ENCODE results near the gene CACNA2D3. TPM values are rescaled to one million over a fixed set of nuclear protein-coding genes. Genes with fewer than 3 reads are reported as not detected.
"Not testable (repeated sequence)": the region's sequence is repeated elsewhere in the genome, so short reads cannot be mapped to it uniquely, and the experiment has no call there.

The CACNA2D3 gene
- total RNA-seq, 4 donors from 2014 or later, result 0.83 to 5.0 (median 2.5) TPM

DNA sequence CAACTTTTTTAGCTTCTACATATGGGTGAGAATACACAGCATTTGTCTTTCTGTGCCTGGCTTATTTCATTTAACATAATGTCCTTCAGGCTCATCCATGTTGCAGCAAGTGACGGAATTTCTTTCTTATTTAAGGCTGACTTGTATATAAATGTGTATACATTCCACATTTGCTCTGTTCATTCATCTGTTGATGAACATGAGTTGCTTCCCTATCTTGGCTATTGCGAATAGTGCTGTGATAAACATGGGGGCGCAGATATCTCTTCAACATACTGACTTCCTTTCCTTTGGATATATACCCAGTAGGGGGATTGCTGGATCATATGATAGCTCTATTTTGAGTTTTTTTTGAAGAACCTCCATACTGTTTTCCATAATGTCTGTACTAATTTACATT, 332.5 kb downstream of the CACNA2D3 start:
- H3K27me3 ChIP-seq, result no peaks in the 10 kb centered on the region
- no peak for DNase-seq
- intact Hi-C loops (cut with DNase I; ENCODE audit: low total_unique reads), result no loop called here
- TF ChIP-seq POLR2A (IDR thresholded peaks at IDR 0.05), result no peak
- TF ChIP-seq, protein P1, sequence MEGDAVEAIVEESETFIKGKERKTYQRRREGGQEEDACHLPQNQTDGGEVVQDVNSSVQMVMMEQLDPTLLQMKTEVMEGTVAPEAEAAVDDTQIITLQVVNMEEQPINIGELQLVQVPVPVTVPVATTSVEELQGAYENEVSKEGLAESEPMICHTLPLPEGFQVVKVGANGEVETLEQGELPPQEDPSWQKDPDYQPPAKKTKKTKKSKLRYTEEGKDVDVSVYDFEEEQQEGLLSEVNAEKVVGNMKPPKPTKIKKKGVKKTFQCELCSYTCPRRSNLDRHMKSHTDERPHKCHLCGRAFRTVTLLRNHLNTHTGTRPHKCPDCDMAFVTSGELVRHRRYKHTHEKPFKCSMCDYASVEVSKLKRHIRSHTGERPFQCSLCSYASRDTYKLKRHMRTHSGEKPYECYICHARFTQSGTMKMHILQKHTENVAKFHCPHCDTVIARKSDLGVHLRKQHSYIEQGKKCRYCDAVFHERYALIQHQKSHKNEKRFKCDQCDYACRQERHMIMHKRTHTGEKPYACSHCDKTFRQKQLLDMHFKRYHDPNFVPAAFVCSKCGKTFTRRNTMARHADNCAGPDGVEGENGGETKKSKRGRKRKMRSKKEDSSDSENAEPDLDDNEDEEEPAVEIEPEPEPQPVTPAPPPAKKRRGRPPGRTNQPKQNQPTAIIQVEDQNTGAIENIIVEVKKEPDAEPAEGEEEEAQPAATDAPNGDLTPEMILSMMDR (IDR thresholded peaks at IDR 0.05), result no peak
- no peaks in the 10 kb centered on the region for H3K36me3 ChIP-seq
- no peak overlapping the region for H3K4me3 ChIP-seq
- H3K27ac ChIP-seq, result no peak overlapping the region
- H3K9me3 ChIP-seq, result no peaks in the 10 kb centered on the region
- no peaks in the 10 kb centered on the region for H3K4me1 ChIP-seq

DNA sequence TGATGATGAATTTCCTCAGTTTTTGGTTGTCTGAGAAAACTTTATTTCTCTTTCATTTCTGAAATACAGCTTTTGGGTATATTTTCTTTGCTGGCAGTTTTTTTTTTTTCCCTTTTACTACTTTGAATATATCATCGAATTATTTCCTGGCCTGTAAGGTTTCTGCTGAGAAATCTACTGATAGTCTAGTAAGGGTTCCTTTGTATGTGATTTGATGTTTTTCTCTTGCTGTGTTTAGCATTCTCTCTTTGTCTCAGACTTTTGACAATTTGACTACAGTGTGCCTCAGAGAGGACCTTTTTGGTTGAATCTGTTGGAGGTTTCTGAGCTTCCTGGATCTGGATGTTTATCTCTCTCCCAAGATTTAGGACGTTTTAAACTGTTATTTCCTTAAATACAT, 336.0 kb downstream of the CACNA2D3 start:
- Histone ChIP-seq H3K4me3 (no peak overlapping the region), H3K27me3 (no peaks in the 10 kb centered on the region), H3K9me3 (no peaks in the 10 kb centered on the region), H3K27ac (no peak overlapping the region), H3K36me3 (no peaks in the 10 kb centered on the region), H3K4me1 (no peaks in the 10 kb centered on the region)
- TF ChIP-seq, protein P1 (IDR thresholded peaks at IDR 0.05), result no peak
- no peak for TF ChIP-seq POLR2A (IDR thresholded peaks at IDR 0.05)
- intact Hi-C loops (cut with DNase I; ENCODE audit: low total_unique reads), result no loop called here
- DNase-seq, result no peak

DNA sequence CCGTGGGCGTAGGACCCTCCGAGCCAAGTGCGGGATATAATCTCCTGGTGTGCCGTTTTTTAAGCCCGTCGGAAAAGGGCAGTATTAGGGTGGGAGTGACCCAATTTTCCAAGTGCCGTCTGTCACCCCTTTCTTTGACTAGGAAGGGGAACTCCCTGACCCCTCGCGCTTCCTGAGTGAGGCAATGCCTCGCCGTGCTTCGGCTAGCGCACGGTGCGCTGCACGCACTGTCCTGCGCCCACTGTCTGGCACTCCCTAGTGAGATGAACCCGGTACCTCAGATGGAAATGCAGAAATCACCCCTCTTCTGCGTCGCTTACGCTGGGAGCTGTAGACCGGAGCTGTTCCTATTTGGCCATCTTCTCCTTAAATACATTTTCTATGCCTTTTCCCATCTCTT, 342.2 kb downstream of the CACNA2D3 start:
- H3K27me3 ChIP-seq; DNase-seq; intact Hi-C loops (cut with DNase I; ENCODE audit: low total_unique reads); H3K27ac ChIP-seq; H3K4me3 ChIP-seq; H3K4me1 ChIP-seq; H3K36me3 ChIP-seq; H3K9me3 ChIP-seq: not testable (repeated sequence)

DNA sequence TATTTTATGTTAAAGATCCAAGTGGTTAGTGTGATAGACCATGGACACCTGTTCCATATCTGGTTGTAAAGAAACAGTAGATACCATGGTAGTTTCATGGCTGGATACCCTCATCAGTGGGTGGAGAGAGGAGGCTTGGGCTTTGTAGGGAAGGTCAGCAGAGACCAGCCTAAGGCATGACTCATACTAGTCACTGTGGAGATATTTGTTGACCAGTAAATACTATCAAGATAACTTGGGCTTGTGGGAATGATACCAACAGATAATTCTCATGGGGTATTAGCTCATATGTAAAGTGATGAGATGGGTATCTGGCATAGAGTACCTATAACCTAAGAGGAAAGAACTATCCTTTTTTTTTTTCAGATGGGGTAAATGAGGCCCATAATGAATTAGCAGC, 354.5 kb downstream of the CACNA2D3 start:
- no peak for DNase-seq
- H3K27ac ChIP-seq, result no peak overlapping the region
- no peaks in the 10 kb centered on the region for H3K9me3 ChIP-seq
- H3K4me3 ChIP-seq, result no peak overlapping the region
- no peak for TF ChIP-seq POLR2A (IDR thresholded peaks at IDR 0.05)
- TF ChIP-seq, protein P1 (IDR thresholded peaks at IDR 0.05), result no peak
- no peaks in the 10 kb centered on the region for H3K36me3 ChIP-seq
- no peaks in the 10 kb centered on the region for H3K27me3 ChIP-seq
- intact Hi-C loops (cut with DNase I; ENCODE audit: low total_unique reads), result no loop called here
- H3K4me1 ChIP-seq, result no peaks in the 10 kb centered on the region

DNA sequence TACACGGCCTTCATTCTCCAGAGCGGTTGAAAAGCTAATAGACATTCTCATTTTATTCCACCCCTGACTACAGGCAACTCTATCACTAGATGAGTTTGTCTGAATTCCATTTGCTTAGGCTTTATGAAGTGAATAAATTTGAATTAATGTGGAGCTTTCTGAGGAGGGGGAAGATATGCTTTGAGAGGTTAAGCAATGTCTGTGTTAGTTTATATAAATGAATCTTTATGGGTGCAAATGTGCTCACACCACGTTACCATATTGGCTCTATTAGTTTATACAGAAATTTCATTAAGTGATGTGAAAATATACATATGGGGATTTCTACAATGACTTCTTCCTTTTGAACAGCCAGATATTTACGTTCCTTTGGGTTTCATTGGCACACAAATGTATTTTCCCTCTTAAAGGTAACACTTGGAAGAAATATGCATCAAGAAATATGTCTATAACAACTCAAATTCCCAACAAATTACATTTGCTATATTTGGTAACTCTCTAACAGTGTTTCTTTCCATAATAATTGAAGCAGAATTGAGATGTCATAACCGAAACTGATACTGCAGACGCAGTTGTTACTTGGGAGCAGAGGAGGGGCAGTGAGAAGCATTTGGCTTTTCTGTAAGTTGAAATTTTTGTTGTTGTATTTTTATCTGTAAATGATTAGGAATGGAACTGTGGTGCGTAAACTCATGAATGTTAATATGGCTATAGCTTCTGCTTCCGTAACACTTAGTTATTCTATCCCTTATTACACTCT, 359.4 kb downstream of the CACNA2D3 start:
- H3K36me3 ChIP-seq, result no peaks in the 10 kb centered on the region
- no peak overlapping the region for H3K4me3 ChIP-seq
- no peak overlapping the region for H3K27ac ChIP-seq
- H3K9me3 ChIP-seq, result no peaks in the 10 kb centered on the region
- no peak for DNase-seq
- H3K27me3 ChIP-seq, result no peaks in the 10 kb centered on the region
- no peaks in the 10 kb centered on the region for H3K4me1 ChIP-seq
- TF ChIP-seq, protein P1 (IDR thresholded peaks at IDR 0.05), result no peak
- TF ChIP-seq POLR2A (IDR thresholded peaks at IDR 0.05), result no peak
- intact Hi-C loops (cut with DNase I; ENCODE audit: low total_unique reads), result no loop called here

Measured in uterus (tissue), 4 donors.